IMR-90 (cell line): ENCODE data around the gene PLD1.

Experiments used
- RAD21 ChIP-seq: IDR thresholded peaks from 2 replicates; pipeline ENCODE4 v1.6.1; 2012; ENCODE audit warnings: low read length, improper control_type of control experiment
- TF ChIP-seq, protein P1 (sequence below): conservative IDR thresholded peaks from 2 replicates; pipeline ENCODE4 v1.5.1; 2012; ENCODE audit warnings: mild to moderate bottlenecking, low read depth, low read length, improper control_type of control experiment

DNA sequence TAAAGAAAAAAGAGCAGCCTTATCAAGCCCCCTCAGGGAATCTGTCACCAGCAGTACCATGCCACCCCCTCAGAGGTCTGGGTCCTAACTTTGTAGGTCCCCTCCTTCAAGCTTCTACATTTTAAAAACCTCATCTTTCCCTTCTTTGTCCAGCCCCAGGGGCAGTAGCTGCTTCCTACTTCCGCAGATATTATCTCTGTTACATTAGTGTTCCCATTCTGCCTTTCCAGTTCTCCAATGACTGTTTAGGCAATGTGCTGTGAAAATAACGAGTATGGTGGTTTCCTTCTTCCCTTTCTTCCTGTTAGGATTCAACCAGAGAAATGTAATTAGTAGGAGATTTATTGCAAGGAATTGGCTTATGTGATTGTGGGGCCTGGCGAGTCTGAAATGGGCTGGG, 224.0 kb downstream of the PLD1 start:
- TF ChIP-seq, protein P1, sequence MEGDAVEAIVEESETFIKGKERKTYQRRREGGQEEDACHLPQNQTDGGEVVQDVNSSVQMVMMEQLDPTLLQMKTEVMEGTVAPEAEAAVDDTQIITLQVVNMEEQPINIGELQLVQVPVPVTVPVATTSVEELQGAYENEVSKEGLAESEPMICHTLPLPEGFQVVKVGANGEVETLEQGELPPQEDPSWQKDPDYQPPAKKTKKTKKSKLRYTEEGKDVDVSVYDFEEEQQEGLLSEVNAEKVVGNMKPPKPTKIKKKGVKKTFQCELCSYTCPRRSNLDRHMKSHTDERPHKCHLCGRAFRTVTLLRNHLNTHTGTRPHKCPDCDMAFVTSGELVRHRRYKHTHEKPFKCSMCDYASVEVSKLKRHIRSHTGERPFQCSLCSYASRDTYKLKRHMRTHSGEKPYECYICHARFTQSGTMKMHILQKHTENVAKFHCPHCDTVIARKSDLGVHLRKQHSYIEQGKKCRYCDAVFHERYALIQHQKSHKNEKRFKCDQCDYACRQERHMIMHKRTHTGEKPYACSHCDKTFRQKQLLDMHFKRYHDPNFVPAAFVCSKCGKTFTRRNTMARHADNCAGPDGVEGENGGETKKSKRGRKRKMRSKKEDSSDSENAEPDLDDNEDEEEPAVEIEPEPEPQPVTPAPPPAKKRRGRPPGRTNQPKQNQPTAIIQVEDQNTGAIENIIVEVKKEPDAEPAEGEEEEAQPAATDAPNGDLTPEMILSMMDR, result no peak
- TF ChIP-seq RAD21, result no peak
